Heart right ventricle (tissue), 16 donors: ENCODE data around the gene CST1. TPM values are rescaled to one million over a fixed set of nuclear protein-coding genes. Genes with fewer than 3 reads are reported as not detected.
A peak's percentile ranks its signal among the peaks of the same experiment; 100 is the strongest.
"Not testable (repeated sequence)": the region's sequence is repeated elsewhere in the genome, so short reads cannot be mapped to it uniquely, and the experiment has no call there.

Source experiments
- ATAC-seq, 8 donors: fragments of 200-7000 bp; cut with Tn5 transposase; one replicate each; pipeline ENCODE4 v1.9.1; 2020; ENCODE audit warnings: mild to moderate bottlenecking in 8 of 8, moderate library complexity in 8 of 8, moderate number of reproducible peaks in 1 of 8
- DNase-seq, 2 donors: peaks; one replicate each; pipeline ENCODE4 v3.0.0-alpha.2; 2020
- H3K27ac ChIP-seq, 10 donors: fragments of 200-600 bp; sonication (generic) in 2 of 10; one replicate each; pipeline versions ENCODE4 v1.5.0 to v1.8.0; 2020 to 2022; ENCODE audit warnings: mild to moderate bottlenecking in 3 of 10
- H3K27me3 ChIP-seq, 7 donors: fragments of 200-600 bp; one replicate each; pipeline ENCODE4 v1.8.0; 2021 to 2022; ENCODE audit warnings: mild to moderate bottlenecking in 2 of 7
- H3K36me3 ChIP-seq, 9 donors: fragments of 200-600 bp; sonication (generic) in 1 of 9; one replicate each; pipeline versions ENCODE4 v1.5.0 to v1.8.0; 2020 to 2022; ENCODE audit warnings: mild to moderate bottlenecking in 2 of 9
- H3K4me1 ChIP-seq, 9 donors: fragments of 200-600 bp; sonication (generic) in 1 of 9; one replicate each; pipeline versions ENCODE4 v1.5.0 to v1.8.0; 2020 to 2022; ENCODE audit warnings: mild to moderate bottlenecking in 4 of 9
- H3K4me3 ChIP-seq, 10 donors: fragments of 200-600 bp; sonication (generic) in 2 of 10; one replicate each; pipeline versions ENCODE4 v1.5.0 to v1.8.0; 2020 to 2022; ENCODE audit warnings: mild to moderate bottlenecking in 7 of 10, moderate library complexity in 2 of 10
- H3K9me3 ChIP-seq, 11 donors: fragments of 200-600 bp in 10 of 11; sonication (generic) in 2 of 11; one replicate each; pipeline versions ENCODE4 v1.5.0 to v1.8.0; 2013 to 2022; ENCODE audit warnings: mild to moderate bottlenecking in 2 of 11, control low read depth in 1 of 11, moderate library complexity in 1 of 11
- WGBS, 2 donors: extraction: QIAGEN DNeasy Blood & Tissue Kit; methylation state at CpG; one replicate each; pipeline ENCODE4 v1.1.7; 2013; ENCODE audit warnings: inconsistent platforms in 1 of 2; 5-methylcytosine and 5-hydroxymethylcytosine counted together
- intact Hi-C, 10 donors: fragments of 100-400 bp; cut with DNase I; formaldehyde crosslinking; loops; one replicate each; pipeline versions ENCODE4 v1.11.1 to v1.14.2; 2022
- long read RNA-seq, 3 donors: library from polyadenylated mRNA; unstranded; transcript quantifications; one replicate each; pipeline ENCODE4 v2.0.0, GENCODE V29; 2020 to 2021
- polyA plus RNA-seq, 2 donors: library from polyadenylated mRNA; stranded (reverse); fragments of 200-250 nt; gene quantifications; one replicate each; pipeline ENCODE4 v1.2.3, GENCODE V29; 2013
- total RNA-seq, 10 donors: library from RNA; stranded (reverse); fragmentation: NEBNext Ultra II Directional in 3 of 10; extraction: Animal tissue kit (Norgen Biotek cat#: 25700) in 3 of 10; gene quantifications; one replicate each; pipeline versions ENCODE4 v1.2.1 to v1.2.4, GENCODE V29; 2021 to 2023
- TF ChIP-seq, protein P1 (sequence below), 9 donors: fragments of 200-600 bp; sonication (generic) in 2 of 9; IDR thresholded peaks; one replicate each; pipeline versions ENCODE4 v1.5.0 to v1.8.0; 2021 to 2022; ENCODE audit warnings: antibody characterized with exemption in 9 of 9, mild to moderate bottlenecking in 5 of 9, moderate library complexity in 1 of 9
- donor health status: Arrhythmogenic right ventricular cardiomyopathy.
- donor health status: ischemic (EF 13 %, LVEDD 7.1; RV severe dilation, severe dysfunction).
- donor health status: healthy with polysubstance abuse.
- donor health status: DM: no; HTN: yes; CAD: no.
- donor health status: DM: no; HTN: no; CAD: no.
- donor health status: ischemic (EF 25% LVEDD 6.9; RV normal size, moderate dysfunction).
- donor health status: ischemic (EF 25% LVEDD 5.7; RV mildly dilated, moderate dysfunction).
- donor health status: healthy.
- donor health status: DM: yes; HTN: yes; CAD: no.
- donor health status: Ischemic cardiomyopathy.
- donor health status: ischemic (EF 35%, LVEDD 5.7; RV mildly dilated, moderate dysfunction).
- donor health status: nonischemic (EF 11% LVEDD 7.7; RV severe dilation, severe dysfunction).
- donor health status: DM: yes; HTN: yes; CAD: no.
- donor health status: PGD.
- donor health status: ischemic (EF 29% LVEDD 5.4; RV normal size, mild dysfunction).
- donor health status: nonischemic (EF 23%, LVEDD 6.1; RV moderate dilation, normal function).

Gene CST1, protein sequence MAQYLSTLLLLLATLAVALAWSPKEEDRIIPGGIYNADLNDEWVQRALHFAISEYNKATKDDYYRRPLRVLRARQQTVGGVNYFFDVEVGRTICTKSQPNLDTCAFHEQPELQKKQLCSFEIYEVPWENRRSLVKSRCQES
- total RNA-seq (not detected), polyA plus RNA-seq (not detected)
- long read RNA-seq, donor 1: 0 reads
- long read RNA-seq, donor 2: 0 reads
- long read RNA-seq, donor 3: 0 reads

DNA sequence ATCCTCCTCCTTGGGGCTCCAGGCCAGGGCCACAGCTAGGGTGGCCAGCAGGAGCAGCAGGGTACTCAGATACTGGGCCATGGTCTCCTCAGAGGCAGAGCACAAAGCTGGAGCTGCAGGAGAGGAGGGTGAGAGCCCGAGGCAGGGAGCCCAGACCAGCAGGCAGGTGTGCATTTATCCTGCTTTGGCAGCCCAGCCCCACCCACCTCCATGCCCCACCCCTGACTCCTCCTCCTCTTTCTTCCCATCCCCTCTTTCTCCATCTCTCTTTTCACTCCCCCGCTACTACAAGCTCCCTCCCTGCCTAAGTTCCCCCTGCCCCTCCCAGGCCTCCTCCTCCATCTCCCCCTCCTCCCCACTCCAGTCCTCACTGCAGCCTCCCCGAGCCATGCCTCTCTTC lies at the start of gene CST1:
TSS of gene CST1 (minus strand) at position 150 of the 400 bp plus-strand sequence. CDS start at position 81, 69 bp downstream.
- H3K36me3 ChIP-seq, H3K27me3 ChIP-seq, intact Hi-C loops, DNase-seq, H3K27ac ChIP-seq, ATAC-seq, H3K4me3 ChIP-seq, H3K9me3 ChIP-seq: not testable (repeated sequence)
- WGBS, 2 donors: 33 to 53% methylated on average over 1 to 3 of the region's 3 CpGs
- peaks cover 0 to 15% (median 7%) of the 10 kb centered on the region in 9 donors for H3K4me1 ChIP-seq

DNA sequence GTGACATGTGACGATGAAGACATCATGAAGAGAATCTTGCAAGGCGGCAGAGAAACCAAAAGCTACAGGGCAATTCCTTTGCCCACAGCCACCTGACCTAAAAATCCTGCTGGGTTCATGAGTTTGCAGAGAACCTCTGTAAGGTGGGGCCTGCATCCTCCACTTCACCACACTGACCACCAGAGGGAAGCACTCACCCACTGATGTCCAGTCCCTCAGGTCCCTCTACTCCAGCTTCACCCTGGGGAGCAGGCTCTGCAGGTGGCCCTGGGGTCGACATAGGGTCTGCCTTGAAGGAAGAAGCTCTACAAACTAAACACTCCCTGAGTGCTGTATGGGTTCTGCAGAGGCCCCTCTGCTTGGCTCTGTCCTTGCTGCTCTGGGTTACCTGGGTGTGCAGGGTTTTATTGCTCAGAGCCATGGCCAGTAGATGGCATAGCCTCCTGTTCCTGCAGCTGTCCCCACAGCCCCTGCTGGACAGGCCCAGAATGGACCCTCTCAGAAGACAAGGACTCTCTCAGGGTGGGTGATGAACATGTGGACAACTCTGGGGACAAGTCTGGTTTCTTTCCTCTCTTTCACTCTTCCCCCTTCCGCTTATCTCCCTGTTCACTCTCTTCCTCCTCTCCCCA lies 48.6 kb upstream of the CST1 start:
- peak in 5 of 8 donors; percentile 67 to 85 (median 75) for ATAC-seq
- DNase-seq: not testable (repeated sequence)

DNA sequence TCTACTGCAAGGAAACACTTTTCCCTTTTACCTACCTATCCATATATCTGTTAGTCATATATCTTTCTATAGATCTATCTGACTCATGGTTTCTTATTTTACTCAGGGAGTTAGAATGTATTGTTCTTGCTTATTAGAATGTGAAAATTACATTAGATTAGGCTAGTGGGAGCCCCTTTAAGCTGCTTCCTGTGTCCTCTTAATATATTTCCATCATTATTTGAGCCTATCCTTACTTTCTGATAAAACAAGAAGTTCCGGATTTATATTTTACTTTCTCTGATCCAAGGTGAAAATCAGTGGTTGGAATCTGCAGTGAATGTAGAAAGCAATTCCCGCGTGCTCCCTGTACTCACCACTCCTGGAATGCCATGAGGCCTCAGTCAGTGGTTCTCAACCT lies 44.8 kb upstream of the CST1 start:
- H3K27me3 ChIP-seq: peaks cover 0 to 10% (median 0%) of the 10 kb centered on the region in 7 donors
- H3K27ac ChIP-seq: no peak overlapping the region
- no peaks in the 10 kb centered on the region for H3K36me3 ChIP-seq
- DNase-seq: no peak
- H3K4me1 ChIP-seq: no peaks in the 10 kb centered on the region
- ATAC-seq: no peak
- TF ChIP-seq, protein P1, sequence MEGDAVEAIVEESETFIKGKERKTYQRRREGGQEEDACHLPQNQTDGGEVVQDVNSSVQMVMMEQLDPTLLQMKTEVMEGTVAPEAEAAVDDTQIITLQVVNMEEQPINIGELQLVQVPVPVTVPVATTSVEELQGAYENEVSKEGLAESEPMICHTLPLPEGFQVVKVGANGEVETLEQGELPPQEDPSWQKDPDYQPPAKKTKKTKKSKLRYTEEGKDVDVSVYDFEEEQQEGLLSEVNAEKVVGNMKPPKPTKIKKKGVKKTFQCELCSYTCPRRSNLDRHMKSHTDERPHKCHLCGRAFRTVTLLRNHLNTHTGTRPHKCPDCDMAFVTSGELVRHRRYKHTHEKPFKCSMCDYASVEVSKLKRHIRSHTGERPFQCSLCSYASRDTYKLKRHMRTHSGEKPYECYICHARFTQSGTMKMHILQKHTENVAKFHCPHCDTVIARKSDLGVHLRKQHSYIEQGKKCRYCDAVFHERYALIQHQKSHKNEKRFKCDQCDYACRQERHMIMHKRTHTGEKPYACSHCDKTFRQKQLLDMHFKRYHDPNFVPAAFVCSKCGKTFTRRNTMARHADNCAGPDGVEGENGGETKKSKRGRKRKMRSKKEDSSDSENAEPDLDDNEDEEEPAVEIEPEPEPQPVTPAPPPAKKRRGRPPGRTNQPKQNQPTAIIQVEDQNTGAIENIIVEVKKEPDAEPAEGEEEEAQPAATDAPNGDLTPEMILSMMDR (IDR thresholded peaks at IDR 0.05): no peak
- H3K4me3 ChIP-seq: no peak overlapping the region
- WGBS, 2 donors: 74 to 88% methylated on average over 3 of the region's 3 CpGs
- intact Hi-C loops: loop anchor here in 1 of 10 donors (10.0 kb wide), 1 partner anchor 131 kb away; no protein-coding TSS in a partner anchor
- peaks cover 0 to under 1% (median 0%) of the 10 kb centered on the region in 11 donors for H3K9me3 ChIP-seq

More for the DNA sequence above, 48.6 kb upstream of the CST1 start:
- H3K36me3 ChIP-seq, H3K4me3 ChIP-seq, H3K4me1 ChIP-seq, H3K9me3 ChIP-seq, H3K27ac ChIP-seq: not testable (repeated sequence)
- TF ChIP-seq, protein P1 (IDR thresholded peaks at IDR 0.05): peak; percentile 35 to 73 (median 59)
- WGBS, 2 donors: 41 to 48% methylated on average over 4 of the region's 4 CpGs
- intact Hi-C loops: loop anchor here in 1 of 10 donors (10.0 kb wide), 1 partner anchor 135 kb away; no protein-coding TSS in a partner anchor
- peaks cover 0 to 10% (median 0%) of the 10 kb centered on the region in 7 donors for H3K27me3 ChIP-seq

DNA sequence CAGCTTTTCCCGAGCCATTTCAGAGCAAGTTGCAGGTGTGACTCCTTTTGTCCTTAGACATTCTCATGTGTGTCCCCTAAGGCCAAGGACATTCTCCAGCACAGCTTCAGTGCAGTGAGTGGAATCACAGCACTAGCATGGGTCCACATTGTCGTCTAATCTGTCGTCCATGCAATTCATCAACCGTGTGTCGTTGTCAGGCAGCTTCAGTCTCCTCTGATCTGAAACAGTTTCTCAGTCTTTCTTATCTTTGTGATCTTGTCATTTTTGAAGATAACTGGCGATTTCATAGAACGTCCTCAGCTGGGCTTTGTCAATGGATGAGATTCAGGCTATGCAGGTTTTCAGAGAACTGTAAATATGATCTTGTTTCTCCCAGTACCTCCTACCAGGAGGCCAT lies 44.1 kb upstream of the CST1 start:
- Histone ChIP-seq H3K4me1 (no peaks in the 10 kb centered on the region), H3K9me3 (peaks cover 0 to 3% (median 0%) of the 10 kb centered on the region in 11 donors), H3K27ac (no peak overlapping the region), H3K36me3 (no peaks in the 10 kb centered on the region), H3K27me3 (peaks cover 0 to 10% (median 0%) of the 10 kb centered on the region in 7 donors), H3K4me3 (no peak overlapping the region)
- WGBS, 2 donors: 32 to 42% methylated on average over 7 of the region's 7 CpGs
- no peak for ATAC-seq
- DNase-seq: no peak
- TF ChIP-seq, protein P1 (IDR thresholded peaks at IDR 0.05): no peak
- intact Hi-C loops: loop anchor here in 1 of 10 donors (10.0 kb wide), 1 partner anchor 130 kb away; no protein-coding TSS in a partner anchor
